ENCODE data around the gene MCRIP1.
"Not testable (repeated sequence)": the region's sequence is repeated elsewhere in the genome, so short reads cannot be mapped to it uniquely, and the experiment has no call there.

The MCRIP1 gene

DNA sequence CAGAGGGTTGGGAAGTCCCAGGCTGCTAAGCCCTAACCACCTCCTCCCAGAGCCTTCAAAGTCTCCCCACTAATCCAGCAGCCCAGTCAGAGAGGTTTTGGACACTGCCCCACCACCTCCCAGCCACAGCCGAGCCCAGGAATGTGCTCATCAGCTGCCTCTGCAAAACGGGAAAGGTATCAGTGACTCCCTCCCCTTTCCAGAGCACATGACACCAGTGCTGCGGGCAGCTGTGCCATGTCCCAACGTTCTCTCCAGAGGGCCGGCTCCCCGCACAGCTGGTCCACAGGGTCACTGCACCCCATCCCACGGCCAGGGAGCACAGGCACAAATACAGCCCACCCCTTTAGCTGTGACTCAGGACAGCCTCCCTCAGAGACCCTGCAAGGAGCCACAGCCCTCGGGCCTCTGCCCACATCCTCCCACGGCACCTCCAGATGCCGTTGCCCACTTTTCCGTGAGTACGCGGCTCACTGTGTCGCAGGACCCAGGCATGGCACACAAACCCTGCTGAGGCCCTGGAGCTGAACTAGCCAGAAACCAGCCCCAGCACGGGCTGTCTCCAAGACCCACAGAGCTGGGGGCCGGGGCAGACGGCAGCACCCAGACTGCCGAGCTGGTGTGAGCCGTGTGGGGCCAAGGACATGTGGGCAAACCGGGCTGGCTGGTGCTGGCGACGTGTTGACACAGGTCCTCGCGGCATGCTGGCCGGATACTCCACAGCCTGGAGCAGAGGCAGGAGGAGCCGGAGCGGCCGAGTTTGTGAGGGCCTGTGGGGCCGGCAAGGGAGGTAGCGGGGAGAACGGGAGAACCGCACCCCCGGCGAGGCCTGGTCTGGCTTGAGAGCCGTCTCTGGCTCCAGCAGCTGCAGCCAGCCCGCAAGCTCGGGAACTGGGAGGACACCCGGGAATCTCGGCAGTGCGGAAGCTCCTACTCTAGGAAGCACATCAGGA is 8.0 kb upstream of the MCRIP1 start:
- no peak for DNase-seq

DNA sequence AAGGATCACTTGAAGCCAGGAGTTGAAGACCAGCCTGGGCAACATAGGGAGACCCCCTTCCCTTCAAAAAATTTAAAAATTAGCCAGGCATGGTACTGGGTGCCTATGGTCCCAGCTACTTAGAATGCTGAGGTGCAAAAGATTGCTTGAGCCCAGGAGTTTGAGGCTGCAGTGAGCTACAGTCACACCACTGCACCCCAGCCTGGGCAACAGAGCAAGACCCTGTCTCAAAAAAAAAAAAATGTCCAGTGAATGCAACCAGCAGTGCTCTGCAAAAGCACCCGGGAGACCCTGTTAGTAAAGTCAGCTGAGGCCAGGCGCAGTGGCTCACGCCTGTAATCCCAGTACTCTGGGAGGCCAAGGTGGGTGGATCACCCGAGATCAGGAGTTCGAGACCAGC is 7.0 kb upstream of the MCRIP1 start:
- not testable (repeated sequence) for DNase-seq

DNA sequence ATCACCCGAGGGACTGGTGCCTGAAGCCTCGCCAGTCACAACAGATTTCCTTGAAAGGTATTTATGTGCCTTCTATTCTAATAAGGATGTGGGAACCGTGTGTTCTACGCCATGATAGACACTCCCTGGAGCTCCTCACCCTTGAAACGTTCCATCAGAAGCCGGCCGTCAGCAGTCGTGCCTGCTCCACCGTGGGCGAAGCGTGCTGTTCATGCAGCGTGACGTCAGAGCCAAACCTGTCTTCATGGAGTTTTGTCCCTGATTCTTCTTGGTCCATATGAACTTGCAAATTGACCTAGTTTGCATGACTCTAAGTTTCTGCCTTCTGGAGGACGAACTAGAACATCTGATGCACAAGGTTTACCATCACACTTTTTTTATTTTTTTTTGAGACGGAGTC is 6.2 kb upstream of the MCRIP1 start:
- no peak for DNase-seq

DNA sequence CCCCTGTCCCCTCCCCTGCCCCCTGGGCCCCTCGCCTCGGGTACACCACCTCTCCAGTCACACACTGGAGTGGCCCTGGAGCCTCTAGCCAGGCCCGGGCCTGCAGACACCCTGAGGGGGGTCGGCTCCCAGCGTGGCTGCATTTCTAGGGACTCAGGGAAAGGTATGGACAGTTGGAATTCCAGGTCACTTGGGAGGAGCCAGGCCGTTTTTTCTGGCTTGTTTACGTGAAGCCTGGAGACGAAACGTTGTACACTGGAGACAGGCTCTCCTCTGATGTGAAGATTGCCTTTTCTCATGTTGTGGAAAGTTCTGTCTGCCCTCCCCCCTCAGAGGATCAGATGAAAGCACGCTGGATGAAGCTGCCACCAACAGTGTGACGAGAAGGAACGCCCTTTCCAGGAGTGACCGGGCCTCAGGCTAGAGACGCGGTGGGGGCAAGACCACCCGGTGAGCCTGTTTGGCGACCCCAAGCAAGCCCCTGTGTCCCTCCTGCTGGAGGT is 5.7 kb upstream of the MCRIP1 start:
- DNase-seq = no peak

DNA sequence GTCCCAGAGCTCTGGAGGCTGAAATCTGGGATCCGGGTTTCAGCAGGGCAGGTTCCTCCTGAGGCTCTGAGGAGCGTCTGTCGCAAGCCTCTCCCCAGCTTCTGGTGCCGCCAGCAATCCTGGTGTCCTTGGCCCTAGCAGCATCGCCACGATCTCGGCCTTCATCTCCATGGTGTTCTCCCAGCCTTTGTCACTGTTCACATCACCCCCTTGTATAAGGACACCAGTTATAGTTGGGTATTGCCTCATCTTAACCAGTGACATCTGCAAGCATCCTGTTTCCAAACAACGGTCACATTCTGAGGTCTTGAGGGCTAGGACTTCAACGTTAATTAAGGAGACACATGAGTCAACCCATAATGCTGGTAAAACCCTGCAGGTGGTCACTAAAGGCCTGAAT is 4.5 kb upstream of the MCRIP1 start:
- no peak for DNase-seq

DNA sequence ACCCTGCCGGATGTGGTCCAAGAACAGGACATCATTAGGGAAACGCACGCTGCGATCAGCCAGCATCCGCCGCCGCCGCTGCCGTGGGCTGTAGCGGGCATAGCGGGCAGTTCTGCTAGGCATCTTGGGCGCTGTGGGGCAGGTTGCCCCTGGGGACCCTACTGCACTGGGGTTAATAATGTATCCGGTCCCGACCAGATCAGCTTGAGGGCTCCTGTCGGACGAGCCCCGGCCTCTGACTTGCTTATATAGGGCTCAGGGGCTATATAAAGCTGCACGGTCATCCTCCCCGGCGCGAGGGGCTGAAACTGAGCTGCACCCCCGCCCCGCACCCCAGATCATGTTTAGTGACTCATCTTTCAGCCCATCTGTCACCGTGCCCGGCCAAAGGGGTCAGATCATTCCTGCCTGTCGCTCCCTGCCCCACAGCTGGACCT is 1.8 kb upstream of the MCRIP1 start, which contains the start of gene PPP1R27:
PPP1R27 (minus strand) TSS at position 220 of the 437 bp plus-strand sequence; CDS start at position 123, 97 bp downstream.
- DNase-seq = no peak

DNA sequence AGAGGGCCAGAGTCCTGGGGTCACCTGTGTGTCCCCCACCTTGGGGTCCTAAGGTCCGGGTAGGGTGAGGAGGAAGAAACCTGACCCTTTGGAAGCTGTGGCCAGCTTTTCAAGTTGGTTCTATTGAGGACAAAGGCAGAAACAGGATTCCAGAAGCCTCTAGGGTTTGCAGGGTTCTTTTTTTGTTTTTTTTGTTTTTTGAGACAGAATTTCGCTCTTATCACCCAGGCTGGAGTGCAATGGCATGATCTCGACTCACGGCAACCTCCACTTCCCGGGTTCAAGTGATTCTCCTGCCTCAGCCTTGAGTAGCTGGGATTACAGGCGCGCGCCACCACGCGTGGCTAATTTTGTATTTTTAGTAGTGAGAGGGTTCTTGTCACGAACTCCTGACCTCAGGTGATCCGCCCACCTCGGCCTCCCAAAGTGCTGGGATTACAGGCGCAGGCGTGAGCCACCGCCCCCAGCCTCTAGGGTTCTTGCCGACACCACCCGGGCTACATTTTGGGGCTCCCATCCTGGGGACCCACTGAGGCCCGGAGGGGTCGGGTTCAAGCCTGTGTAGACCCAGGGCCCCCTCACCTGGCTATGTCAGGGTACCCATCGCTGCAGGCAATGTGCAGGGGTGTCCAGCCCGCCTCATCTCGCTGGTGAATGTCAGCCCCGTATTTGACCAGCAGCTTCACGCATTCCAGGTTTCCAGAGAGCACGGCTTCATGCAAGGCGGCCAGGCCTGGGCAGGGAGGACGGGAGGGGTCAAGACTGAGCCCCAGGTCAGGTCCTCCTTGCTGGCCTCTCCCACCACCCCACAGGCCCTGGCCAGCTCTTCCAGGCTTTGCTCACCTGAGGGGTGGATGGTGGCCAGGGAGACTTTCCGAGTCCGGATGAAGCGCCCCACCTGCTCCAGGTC is 1.1 kb upstream of the MCRIP1 start:
- no peak for DNase-seq

DNA sequence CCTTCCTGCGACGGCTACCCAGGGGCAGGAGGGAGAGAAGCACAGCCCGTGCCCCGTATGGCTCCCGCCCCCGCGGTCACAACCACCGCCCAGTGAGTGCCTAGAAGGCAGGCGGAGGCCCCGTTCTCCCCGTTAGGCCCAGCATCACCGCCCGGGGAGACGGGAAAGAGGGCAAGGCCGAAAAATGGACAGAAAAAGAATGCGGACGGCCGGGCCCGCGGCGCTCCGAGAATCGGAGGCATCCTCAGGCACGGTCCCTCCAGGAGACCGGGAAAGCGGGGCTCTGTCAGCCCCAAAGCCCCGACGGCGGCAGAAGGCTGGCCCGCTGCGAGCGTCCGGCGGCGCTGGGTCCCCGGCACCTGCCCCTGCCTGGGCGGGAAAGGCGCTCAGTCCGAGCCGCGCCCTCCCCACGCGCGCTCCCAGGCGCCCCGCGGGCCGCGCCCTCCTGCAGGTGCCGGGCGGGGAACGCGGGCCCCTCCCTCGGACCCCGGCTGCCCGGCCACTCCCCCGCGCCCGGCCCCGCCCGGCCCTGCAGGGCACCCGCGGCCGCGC is 407 bp downstream of the MCRIP1 start:
- DNase-seq = no peak

DNA sequence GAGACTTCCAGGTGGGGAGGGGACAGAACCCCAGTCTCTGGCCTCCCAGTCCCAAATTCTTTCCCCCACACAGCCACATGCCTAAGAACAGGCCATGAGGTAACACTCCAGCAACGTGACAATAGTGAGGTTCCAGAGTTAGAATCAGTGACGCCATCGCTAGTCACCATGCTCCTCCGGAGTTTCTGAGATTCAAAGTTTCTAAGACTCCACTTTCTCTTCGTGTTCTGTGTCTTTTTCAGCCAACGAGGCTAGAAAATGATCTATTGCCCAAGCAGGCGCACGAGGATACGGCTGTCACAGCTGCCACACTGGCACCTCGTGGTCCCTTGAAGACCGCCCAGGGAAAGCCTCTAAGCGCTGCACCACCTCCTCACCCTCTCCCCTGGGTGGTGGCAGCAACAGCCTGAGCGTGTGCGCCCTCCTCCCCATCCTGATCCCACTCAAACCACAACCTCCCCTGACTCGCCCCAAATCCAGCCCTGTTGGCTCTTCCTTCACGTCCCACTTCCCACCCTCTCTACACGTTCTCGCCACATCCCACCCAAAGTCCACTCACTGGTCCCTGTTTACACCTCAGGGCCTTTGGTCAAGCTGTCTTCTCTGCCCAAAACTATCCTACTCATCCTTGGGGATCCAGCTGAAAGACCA is 1.0 kb downstream of the MCRIP1 start:
- DNase-seq = no peak

DNA sequence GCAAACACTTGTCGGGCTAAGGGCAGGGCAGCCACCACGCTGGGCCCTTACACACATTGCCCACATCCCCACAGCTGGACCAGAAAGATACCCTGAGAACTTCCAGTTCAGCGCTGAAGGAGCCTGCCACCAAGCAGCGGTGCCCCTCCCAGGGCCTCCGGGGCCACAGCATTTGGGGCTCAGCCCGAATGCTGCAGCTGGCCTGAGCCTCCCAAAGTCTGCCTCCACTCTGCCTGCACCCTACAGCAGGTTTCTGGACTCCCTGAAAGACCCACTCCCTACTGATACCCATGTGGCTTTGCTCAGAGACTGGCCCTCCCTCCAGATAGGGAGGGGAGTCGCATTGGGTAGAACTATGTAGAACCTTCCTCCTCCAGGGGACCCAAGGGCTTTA is 1.5 kb downstream of the MCRIP1 start:
- DNase-seq = no peak

DNA sequence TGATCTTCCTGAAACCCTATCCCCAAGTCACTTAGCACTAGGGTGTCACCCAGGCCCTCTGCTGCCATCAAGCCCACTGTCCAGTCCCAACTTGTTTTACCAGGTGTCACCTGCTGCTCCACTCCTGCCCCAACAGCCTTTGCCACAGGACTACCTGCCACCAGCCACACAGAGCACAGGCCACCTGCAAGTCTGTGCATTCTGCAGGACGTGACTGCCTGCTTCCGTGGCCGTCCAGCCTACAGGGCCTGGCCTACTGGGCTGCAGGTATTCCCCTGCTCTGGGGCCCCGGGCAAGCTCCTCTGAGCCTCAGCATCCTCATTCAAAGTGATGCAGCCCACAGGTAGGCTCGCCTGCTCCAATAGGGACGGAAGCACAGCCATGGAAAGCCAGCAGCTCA is 3.2 kb downstream of the MCRIP1 start:
- DNase-seq = no peak

DNA sequence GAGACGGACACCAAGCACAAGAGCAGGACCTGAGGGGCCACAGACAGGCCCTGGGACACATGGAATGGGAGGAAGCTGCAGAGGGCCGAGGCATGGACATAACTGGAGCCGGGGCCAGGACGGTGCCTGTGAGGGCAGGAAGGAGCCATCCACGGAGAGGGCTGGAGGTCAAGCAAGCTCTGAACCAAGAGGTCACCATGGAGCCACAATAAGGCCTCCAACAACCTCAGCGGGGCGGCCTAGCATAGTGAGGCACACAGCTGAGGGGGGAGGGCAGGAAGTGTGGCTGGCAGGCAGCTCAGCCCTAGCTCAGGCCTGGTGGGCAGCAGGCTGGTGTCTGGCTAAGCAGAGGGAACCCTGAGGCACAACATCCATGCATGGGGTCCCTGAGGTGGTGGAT is 4.4 kb downstream of the MCRIP1 start:
- no peak for DNase-seq

DNA sequence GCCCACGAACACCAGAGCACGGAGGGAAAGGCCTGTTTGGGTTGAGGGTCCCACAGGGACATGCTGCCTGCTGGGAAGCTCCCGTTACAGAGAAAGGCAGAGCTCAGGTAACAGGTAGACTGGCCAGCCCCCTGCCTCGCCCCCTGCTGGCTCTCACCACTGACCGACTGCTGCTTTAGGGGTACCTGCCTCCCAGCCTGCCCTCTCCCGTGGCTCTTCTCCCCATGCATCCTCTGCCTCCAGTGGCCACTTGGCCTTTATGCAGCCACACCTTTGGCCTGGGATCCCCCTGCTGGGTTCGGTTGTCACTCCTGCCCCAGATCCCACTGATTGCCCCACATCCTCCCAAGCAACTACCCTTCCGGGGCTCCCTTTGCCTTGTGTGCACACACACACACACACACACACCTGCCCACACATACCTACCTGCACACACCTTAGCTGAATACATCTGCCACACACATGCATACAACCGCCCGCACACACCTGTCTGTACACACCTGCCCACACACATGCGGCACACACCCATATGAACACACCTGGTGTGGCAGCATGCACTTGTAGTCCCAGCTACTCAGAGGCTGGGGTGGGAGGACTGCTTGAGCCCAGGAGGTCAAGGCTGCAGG is 7.1 kb downstream of the MCRIP1 start:
- no peak for DNase-seq

DNA sequence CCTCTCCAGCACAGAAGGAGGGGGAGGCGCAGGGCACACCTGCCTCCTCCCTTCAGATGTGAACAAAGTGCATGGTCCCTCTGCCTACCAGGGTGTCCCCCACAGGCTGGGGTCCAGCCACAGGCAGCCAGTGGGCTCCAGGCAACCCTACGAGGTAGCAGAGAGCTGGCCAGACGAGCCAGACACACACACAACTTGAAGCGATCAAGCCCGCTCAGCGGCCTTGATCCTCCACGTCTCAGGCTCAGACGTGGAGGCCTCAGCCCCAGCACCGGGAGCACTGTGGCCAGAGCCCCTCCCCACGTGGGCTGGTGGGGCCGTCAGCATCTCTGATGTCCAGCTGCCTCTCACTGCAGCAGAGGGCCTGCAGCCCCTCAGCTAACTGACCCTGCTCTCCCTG is 8.5 kb downstream of the MCRIP1 start:
- DNase-seq = no peak

DNA sequence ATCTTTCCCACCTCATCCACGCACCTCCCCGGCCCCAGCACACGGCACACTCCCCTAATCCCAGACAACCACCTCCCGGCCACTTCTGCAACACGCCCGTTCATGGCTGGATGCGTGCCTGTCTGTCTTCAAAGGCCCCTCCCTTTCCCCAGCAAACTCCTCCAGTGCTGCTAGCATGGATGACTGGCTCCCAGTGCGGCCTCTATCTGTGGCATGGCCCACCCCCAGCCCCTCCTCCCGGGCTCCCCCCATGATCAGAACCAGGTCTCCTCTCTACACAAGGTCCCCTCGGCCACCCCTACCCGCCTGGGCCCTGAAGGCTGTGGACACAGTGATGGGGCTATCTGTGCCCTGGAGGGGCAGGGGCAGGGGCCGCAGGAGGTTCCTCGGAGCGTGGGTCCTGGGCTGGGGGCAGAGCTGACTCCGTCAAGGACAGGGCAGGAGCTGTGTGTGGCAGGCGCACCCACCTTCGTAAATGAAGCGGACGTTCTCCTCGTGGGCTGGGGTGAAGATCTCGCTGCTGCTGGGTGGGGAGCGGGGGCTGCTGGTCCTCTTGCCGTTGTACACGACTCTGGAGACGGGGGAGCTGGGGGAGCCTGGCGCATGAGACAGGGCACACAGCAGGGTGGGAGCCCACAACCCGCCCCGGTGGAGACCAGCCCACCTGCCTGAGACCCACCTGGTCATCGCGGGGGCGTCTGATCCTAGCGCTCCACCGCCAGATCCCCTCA is 9.1 kb downstream of the MCRIP1 start:
- no peak for DNase-seq

DNA sequence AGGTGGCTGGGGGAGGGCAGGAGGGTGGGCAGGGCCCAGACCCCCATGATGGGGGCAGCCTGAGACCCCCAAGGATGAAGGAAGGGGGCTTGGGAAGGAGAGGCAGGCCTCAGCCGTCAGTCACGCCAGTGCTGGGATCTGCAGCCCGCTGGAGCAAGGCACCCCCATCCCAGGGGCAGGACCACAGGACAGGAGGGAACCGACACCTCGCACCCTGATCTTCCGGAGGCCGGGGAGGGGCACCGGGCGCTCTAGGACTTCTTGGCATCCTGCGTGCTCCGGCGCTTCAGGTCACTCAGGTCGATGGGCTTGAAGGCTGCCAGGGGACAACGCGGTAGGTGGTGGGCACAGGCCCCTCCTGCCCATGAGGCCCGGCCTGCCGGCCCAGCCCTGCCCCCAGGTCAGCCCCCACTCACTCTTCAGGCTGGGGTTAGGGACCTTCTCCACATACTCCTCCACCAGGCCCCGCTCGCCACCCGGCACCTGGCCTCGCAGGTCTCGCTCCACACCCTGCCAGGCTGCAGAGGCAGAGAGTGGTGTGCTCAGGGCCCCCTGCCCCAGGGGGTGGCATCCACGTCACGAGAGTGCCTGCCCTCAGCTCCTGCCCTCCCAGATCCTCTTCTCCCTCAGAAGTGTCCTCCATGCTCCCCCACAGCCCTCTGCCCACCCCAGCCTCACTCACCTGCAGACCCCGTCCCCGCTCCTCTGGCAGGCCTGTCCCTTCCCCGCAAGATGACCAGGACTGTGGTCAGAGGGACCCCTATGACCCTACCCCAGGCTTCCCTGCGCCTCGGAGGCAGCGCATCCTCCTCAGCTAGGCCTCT is 9.9 kb downstream of the MCRIP1 start:
- no peak for DNase-seq

DNA sequence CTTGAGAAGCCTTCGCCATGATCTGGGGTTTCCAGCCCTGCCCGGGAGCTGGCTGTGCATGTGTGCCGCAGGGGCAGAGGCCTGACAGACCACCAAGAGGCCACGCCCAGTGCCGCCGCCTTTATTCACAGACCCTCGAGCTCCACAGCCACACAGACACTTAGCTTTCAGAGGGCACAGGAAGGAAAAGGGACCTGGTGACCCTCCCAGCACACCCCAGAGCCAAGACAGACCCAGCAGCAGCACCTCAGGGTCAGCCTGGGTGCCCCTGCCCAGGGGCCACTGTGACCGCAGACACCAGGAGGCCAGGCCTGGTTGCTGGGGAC is 10.8 kb downstream of the MCRIP1 start:
- no peak for DNase-seq

DNA sequence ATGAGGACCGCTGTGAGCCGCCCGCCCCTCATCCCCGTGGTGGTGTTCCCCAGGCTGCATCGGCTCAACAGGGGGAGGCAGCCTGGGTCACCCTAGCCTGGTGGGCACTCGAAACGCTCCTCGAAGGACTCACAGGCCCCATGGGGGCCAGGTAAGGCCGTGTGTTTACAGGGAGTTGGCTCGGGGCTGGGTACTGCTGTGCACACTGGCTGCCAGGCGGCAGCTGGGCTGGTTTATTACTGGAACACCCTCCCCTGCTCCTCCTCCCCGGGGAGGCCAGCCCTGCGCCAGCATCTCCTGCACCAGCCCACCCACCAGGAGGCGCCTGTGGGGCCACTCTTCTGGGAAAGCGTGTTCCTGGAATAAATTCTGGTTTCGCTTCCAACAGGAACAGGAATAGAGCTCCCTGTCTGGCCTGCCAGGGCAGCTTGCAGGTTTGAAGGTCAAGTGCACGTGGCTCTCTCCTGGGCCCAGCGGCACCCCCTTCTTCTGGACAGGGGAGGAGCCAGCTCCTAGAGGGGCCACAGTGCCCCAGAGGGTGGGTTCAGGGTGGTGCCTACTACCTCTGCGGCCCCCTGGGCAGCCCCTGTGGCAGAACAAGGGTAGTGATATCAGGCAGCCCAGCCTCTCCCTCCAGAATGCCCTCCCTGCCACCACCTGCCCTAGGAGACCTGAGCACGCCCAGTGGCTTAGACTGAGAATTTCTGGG is 11.3 kb downstream of the MCRIP1 start:
- peak; percentile 65 for DNase-seq

DNA sequence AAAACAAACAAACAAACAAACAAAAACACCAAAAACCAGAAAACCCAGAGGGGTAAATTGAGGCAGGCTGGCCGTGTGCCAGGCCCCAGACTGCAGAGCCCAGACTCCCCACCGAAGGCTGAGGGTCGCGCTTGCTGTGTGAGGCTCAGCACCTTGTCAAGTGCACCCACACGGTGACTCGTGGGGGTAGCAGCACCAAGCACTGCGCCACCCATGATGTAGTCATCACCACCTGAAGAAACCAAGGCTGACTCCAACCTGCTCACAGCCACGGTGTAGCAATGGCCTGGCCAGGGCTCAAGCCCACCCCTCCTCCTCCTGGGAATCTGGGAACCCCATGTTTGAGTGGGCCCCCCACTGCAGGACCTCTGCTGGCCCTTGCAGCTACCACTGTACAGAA is 11.9 kb downstream of the MCRIP1 start:
- no peak for DNase-seq

DNA sequence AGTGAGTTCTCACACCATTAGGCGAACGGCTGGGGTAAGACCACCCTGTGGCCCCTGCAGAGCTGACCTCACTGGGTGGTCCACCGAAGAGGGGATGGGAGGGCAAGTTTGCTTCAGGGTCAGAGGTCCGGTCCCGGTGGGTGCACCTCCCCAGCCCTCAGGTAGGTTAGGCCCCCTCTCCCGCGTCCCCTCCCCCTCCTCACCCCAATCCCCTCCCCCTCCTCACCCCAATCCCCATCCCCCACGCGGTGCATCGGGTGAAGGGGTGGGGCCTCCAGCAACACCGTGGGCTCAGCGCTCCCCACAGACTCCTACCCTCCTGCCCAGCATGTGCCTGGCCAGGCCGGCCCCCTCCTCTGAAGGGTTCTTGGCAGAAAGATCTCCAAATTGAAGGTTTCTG is 13.4 kb downstream of the MCRIP1 start:
- DNase-seq = no peak
